ENCODE measurements around the gene FAM184B.

Gene FAM184B

GRCh38 chr4:17619416-17620105 lies 161.9 kb downstream of the FAM184B start:
- H3K36me3 Mint-ChIP-seq = peaks cover 93% of the 10 kb centered on the region
- no peak overlapping the region for H3K4me3 Mint-ChIP-seq
- H3K27ac Mint-ChIP-seq = peak overlapping the region; percentile 16

GRCh38 chr4:17618926-17619325 lies 162.5 kb downstream of the FAM184B start:
- peak overlapping the region; percentile 16 for H3K27ac Mint-ChIP-seq
- H3K4me1 Mint-ChIP-seq = peaks cover 26% of the 10 kb centered on the region
- DNase-seq (ENCODE audit: low spot score in 2 of 2) = no peak
- no peak overlapping the region for H3K4me3 Mint-ChIP-seq
- ATAC-seq = no peak
- H3K9me3 Mint-ChIP-seq = no peaks in the 10 kb centered on the region
- H3K36me3 Mint-ChIP-seq = peaks cover 93% of the 10 kb centered on the region

More at GRCh38 chr4:17619416-17620105, 161.9 kb downstream of the FAM184B start:
- Mint-ChIP-seq H3K4me1 (peaks cover 32% of the 10 kb centered on the region), H3K9me3 (no peaks in the 10 kb centered on the region)
- no peak for ATAC-seq
- no peak for DNase-seq (ENCODE audit: low spot score in 2 of 2)

- peak overlapping the region; percentile 89 for H3K27ac Mint-ChIP-seq
- DNase-seq (ENCODE audit: low spot score in 2 of 2) (no peak), ATAC-seq (no peak)
- peaks cover 70% of the 10 kb centered on the region for H3K36me3 Mint-ChIP-seq
- H3K4me1 Mint-ChIP-seq = peaks cover 26% of the 10 kb centered on the region
- H3K9me3 Mint-ChIP-seq = no peaks in the 10 kb centered on the region
- peak overlapping the region; percentile 95 for H3K4me3 Mint-ChIP-seq
Observed at GRCh38 chr4:17616283-17616682, 165.1 kb downstream of the FAM184B start.

- peaks cover 26% of the 10 kb centered on the region for H3K4me1 Mint-ChIP-seq
- H3K9me3 Mint-ChIP-seq = no peaks in the 10 kb centered on the region
- DNase-seq (ENCODE audit: low spot score in 2 of 2) = peak; percentile 90 to 96
- H3K36me3 Mint-ChIP-seq = peaks cover 54% of the 10 kb centered on the region
- H3K27ac Mint-ChIP-seq = peak within 1 kb of the TSS; percentile 98
- H3K4me3 Mint-ChIP-seq = peak within 1 kb of the TSS; percentile 95
- peak; percentile 91 for ATAC-seq
Observed at GRCh38 chr4:17614416-17615299, 166.8 kb downstream of the FAM184B start, which contains the start of gene MED28. TSS of gene MED28 (plus strand) at chr4:17614641. CDS start at chr4:17614655, 14 bp downstream.

GRCh38 chr4:17613761-17614415 lies 167.5 kb downstream of the FAM184B start:
- Mint-ChIP-seq H3K27ac (peak overlapping the region; percentile 98), H3K9me3 (no peaks in the 10 kb centered on the region), H3K4me1 (peaks cover 19% of the 10 kb centered on the region), H3K4me3 (peak overlapping the region; percentile 95), H3K36me3 (peaks cover 46% of the 10 kb centered on the region)
- peak; percentile 69 for ATAC-seq
- no peak for DNase-seq (ENCODE audit: low spot score in 2 of 2)

- peaks cover 74% of the 10 kb centered on the region for H3K36me3 Mint-ChIP-seq
- DNase-seq (ENCODE audit: low spot score in 2 of 2) = no peak
Observed at GRCh38 chr4:17605236-17605635, 176.2 kb downstream of the FAM184B start.

GRCh38 chr4:17599826-17600225 lies 181.6 kb downstream of the FAM184B start:
- DNase-seq (ENCODE audit: low spot score in 2 of 2) = no peak
- Mint-ChIP-seq H3K9me3 (no peaks in the 10 kb centered on the region), H3K4me3 (no peak overlapping the region), H3K27ac (no peak overlapping the region), H3K36me3 (peaks cover 91% of the 10 kb centered on the region), H3K4me1 (no peaks in the 10 kb centered on the region)
- no peak for ATAC-seq

More at GRCh38 chr4:17605236-17605635, 176.2 kb downstream of the FAM184B start:
- Mint-ChIP-seq H3K27ac (peak overlapping the region; percentile 71), H3K9me3 (no peaks in the 10 kb centered on the region), H3K4me1 (peaks cover 5% of the 10 kb centered on the region), H3K4me3 (no peak overlapping the region)
- ATAC-seq = no peak

GRCh38 chr4:17597517-17597916 lies 183.9 kb downstream of the FAM184B start:
- DNase-seq (ENCODE audit: low spot score in 2 of 2) = no peak
- peaks cover 7% of the 10 kb centered on the region for H3K4me1 Mint-ChIP-seq
- ATAC-seq = no peak
- no peak overlapping the region for H3K27ac Mint-ChIP-seq
- no peaks in the 10 kb centered on the region for H3K9me3 Mint-ChIP-seq
- H3K36me3 Mint-ChIP-seq = peaks cover 91% of the 10 kb centered on the region
- no peak overlapping the region for H3K4me3 Mint-ChIP-seq

- Mint-ChIP-seq H3K4me3 (no peak overlapping the region), H3K27ac (no peak overlapping the region), H3K4me1 (peaks cover 18% of the 10 kb centered on the region), H3K36me3 (peaks cover 100% of the 10 kb centered on the region), H3K9me3 (no peaks in the 10 kb centered on the region)
- no peak for ATAC-seq
- DNase-seq (ENCODE audit: low spot score in 2 of 2) = no peak
Observed at GRCh38 chr4:17595471-17596005, 185.9 kb downstream of the FAM184B start.

GRCh38 chr4:17589355-17589754 lies 192.1 kb downstream of the FAM184B start:
- Mint-ChIP-seq H3K9me3 (no peaks in the 10 kb centered on the region), H3K4me3 (no peak overlapping the region), H3K27ac (no peak overlapping the region), H3K4me1 (peaks cover 18% of the 10 kb centered on the region), H3K36me3 (peaks cover 100% of the 10 kb centered on the region)
- no peak for DNase-seq (ENCODE audit: low spot score in 2 of 2)
- ATAC-seq = no peak

GRCh38 chr4:17587094-17587822 lies 194.2 kb downstream of the FAM184B start:
- ATAC-seq (no peak), DNase-seq (ENCODE audit: low spot score in 2 of 2) (no peak)
- Mint-ChIP-seq H3K4me3 (no peak overlapping the region), H3K9me3 (no peaks in the 10 kb centered on the region), H3K36me3 (peaks cover 98% of the 10 kb centered on the region), H3K4me1 (peaks cover 8% of the 10 kb centered on the region), H3K27ac (no peak overlapping the region)

GRCh38 chr4:17584521-17585213 lies 196.8 kb downstream of the FAM184B start:
- Mint-ChIP-seq H3K4me3 (no peak overlapping the region), H3K36me3 (peaks cover 98% of the 10 kb centered on the region), H3K27ac (peak overlapping the region; percentile 29), H3K4me1 (no peaks in the 10 kb centered on the region), H3K9me3 (no peaks in the 10 kb centered on the region)
- no peak for DNase-seq (ENCODE audit: low spot score in 2 of 2)
- ATAC-seq = no peak

- peak overlapping the region; percentile 29 for H3K27ac Mint-ChIP-seq
- H3K9me3 Mint-ChIP-seq = no peaks in the 10 kb centered on the region
- peaks cover 98% of the 10 kb centered on the region for H3K36me3 Mint-ChIP-seq
- H3K4me3 Mint-ChIP-seq = no peak overlapping the region
- ATAC-seq (no peak), DNase-seq (ENCODE audit: low spot score in 2 of 2) (no peak)
- H3K4me1 Mint-ChIP-seq = peaks cover 4% of the 10 kb centered on the region
Observed at GRCh38 chr4:17583941-17584340, 197.5 kb downstream of the FAM184B start.

- Mint-ChIP-seq H3K36me3 (peaks cover 97% of the 10 kb centered on the region), H3K27ac (no peak overlapping the region), H3K9me3 (no peaks in the 10 kb centered on the region), H3K4me3 (no peak overlapping the region), H3K4me1 (peaks cover 11% of the 10 kb centered on the region)
- no peak for ATAC-seq
- no peak for DNase-seq (ENCODE audit: low spot score in 2 of 2)
Observed at GRCh38 chr4:17583276-17583675, 198.1 kb downstream of the FAM184B start.
